Gastroesophageal sphincter (tissue), 4 donors: ENCODE data around the gene MCM3AP. TPM values are rescaled to one million over a fixed set of nuclear protein-coding genes. Genes with fewer than 3 reads are reported as not detected.
"Not testable (repeated sequence)": the region's sequence is repeated elsewhere in the genome, so short reads cannot be mapped to it uniquely, and the experiment has no call there.

Source experiments
- ATAC-seq: fragments of 150-250 bp; one replicate; pipeline ENCODE4 v1.9.1; 2016; ENCODE audit warnings: mild to moderate bottlenecking, moderate library complexity
- H3K27ac ChIP-seq, 4 donors: fragments of 200-600 bp; sonication (generic) in 3 of 4; 1 replicate in 3 of 4; 2 replicates in 1 of 4; pipeline ENCODE4 v1.5.1; 2016 to 2019
- H3K27me3 ChIP-seq: fragments of 200-600 bp; sonication (generic); one replicate; pipeline ENCODE4 v1.5.1; 2019
- H3K36me3 ChIP-seq, 2 donors: fragments of 200-600 bp; sonication (generic); one replicate each; pipeline ENCODE4 v1.5.1; 2019; ENCODE audit warnings: control low read depth in 1 of 2
- H3K4me1 ChIP-seq, 3 donors: fragments of 200-600 bp; sonication (generic); 1 replicate in 2 of 3; 2 replicates in 1 of 3; pipeline ENCODE4 v1.5.1; 2016 to 2019; ENCODE audit warnings: control low read depth in 2 of 3
- H3K4me3 ChIP-seq, 2 donors: fragments of 200-600 bp; sonication (generic); one replicate each; pipeline ENCODE4 v1.5.1; 2019; ENCODE audit warnings: mild to moderate bottlenecking in 1 of 2, moderate library complexity in 1 of 2
- H3K9me3 ChIP-seq, 3 donors: fragments of 200-600 bp; sonication (generic); one replicate each; pipeline ENCODE4 v1.5.1; 2017 to 2019; ENCODE audit warnings: control low read depth in 2 of 3
- EP300 ChIP-seq: sonication (generic); formaldehyde crosslinking; IDR thresholded peaks from one replicate; pipeline ENCODE4 v1.6.1; 2017; ENCODE audit warnings: antibody characterized with exemption, mild to moderate bottlenecking
- POLR2A ChIP-seq, 2 donors: fragments of 450-650 bp; IDR thresholded peaks; one replicate each; pipeline ENCODE4 v1.6.1; 2017; ENCODE audit warnings: antibody characterized with exemption in 2 of 2, mild to moderate bottlenecking in 2 of 2, moderate library complexity in 1 of 2
- POLR2AphosphoS5 ChIP-seq: sonication (generic); formaldehyde crosslinking; IDR thresholded peaks from one replicate; pipeline ENCODE4 v1.6.1; 2017; ENCODE audit warnings: antibody characterized with exemption
- WGBS, 2 donors: methylation state at CpG; one replicate each; pipeline ENCODE4 v1.1.5; 2018; ENCODE audit warnings: low coverage in 1 of 2; 5-methylcytosine and 5-hydroxymethylcytosine counted together
- total RNA-seq, 4 donors: library from RNA; depleted of rRNA; stranded (reverse); fragments of >200 nt; gene quantifications; one replicate each; pipeline ENCODE4 v1.1.0, GENCODE V29; 2016
- TF ChIP-seq, protein P1 (sequence below), 4 experiments: fragments of 200-600 bp in 2 of 4; fragments of 450-650 bp in 2 of 4; sonication (generic) in 1 of 4; IDR thresholded peaks; one replicate each; pipeline ENCODE4 v1.5.1; 2017 to 2019; ENCODE audit warnings: antibody characterized with exemption in 4 of 4, mild to moderate bottlenecking in 2 of 4, moderate library complexity in 2 of 4

MCM3AP gene
- total RNA-seq, 4 donors from 2014 or later, result 61.6 to 95.4 (median 71.7) TPM

DNA sequence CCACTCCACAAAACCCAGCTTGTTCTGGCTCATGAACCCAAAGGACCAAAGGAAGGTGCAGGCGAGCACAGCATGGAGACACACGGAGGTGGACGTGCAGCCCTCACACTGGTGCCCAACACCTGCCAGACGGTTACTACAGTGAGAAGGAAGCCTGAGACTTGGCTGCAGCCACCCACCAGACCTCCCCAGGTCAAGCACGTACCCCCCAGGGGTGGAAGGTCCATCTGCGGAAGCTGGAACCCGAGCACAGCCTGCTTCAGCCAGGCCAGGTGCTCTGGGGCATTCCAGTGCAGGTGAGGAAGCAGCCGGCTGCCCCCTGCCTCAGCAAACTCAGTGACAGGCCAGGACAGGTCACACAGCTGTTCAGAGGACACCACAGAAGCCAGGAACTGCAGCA, 40.8 kb downstream of the MCM3AP start:
- H3K27ac ChIP-seq, result no peak overlapping the region
- H3K4me1 ChIP-seq, result no peaks in the 10 kb centered on the region
- no peaks in the 10 kb centered on the region for H3K9me3 ChIP-seq
- H3K4me3 ChIP-seq, result no peak overlapping the region
- TF ChIP-seq EP300, result no peak
- TF ChIP-seq, protein P1, sequence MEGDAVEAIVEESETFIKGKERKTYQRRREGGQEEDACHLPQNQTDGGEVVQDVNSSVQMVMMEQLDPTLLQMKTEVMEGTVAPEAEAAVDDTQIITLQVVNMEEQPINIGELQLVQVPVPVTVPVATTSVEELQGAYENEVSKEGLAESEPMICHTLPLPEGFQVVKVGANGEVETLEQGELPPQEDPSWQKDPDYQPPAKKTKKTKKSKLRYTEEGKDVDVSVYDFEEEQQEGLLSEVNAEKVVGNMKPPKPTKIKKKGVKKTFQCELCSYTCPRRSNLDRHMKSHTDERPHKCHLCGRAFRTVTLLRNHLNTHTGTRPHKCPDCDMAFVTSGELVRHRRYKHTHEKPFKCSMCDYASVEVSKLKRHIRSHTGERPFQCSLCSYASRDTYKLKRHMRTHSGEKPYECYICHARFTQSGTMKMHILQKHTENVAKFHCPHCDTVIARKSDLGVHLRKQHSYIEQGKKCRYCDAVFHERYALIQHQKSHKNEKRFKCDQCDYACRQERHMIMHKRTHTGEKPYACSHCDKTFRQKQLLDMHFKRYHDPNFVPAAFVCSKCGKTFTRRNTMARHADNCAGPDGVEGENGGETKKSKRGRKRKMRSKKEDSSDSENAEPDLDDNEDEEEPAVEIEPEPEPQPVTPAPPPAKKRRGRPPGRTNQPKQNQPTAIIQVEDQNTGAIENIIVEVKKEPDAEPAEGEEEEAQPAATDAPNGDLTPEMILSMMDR (IDR thresholded peaks at IDR 0.05), result no peak
- TF ChIP-seq POLR2AphosphoS5, result no peak
- TF ChIP-seq POLR2A (IDR thresholded peaks at IDR 0.05), result no peak
- peak; percentile 13 for ATAC-seq
- 80% methylated on average over 5 of the region's 8 CpGs; no CpG with 5 or more reads in 1 of the 2 donors for WGBS, 2 donors
- no peaks in the 10 kb centered on the region for H3K27me3 ChIP-seq
- H3K36me3 ChIP-seq, result peaks cover 0 to 100% of the 10 kb centered on the region in 2 donors

DNA sequence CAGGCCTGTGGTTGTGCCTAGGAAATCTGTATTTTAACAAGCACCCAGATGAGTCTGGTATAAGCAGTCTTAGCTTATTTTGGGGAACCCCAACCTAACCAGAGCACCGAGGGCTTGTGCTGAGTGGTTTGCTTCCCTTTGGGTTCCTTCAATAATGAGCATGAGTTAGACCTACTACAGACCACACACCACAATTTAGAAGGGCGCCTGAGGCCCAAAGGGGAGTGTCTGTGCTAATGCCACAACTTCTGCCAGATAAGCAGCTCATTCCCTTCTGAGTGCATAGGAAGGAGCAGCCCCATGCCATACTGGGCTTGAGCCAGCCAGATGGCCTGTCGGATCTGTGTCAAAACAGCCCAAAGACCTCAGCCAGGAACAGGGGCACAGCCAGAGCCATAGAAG, 41.5 kb downstream of the MCM3AP start:
- 75% methylated on average over 1 of the region's 3 CpGs; no CpG with 5 or more reads in 1 of the 2 donors for WGBS, 2 donors
- Histone ChIP-seq H3K27me3 (no peaks in the 10 kb centered on the region), H3K4me3 (no peak overlapping the region), H3K4me1 (no peaks in the 10 kb centered on the region), H3K27ac (no peak overlapping the region), H3K36me3 (peaks cover 0 to 100% of the 10 kb centered on the region in 2 donors), H3K9me3 (no peaks in the 10 kb centered on the region)
- peak; percentile 22 for ATAC-seq
- TF ChIP-seq, protein P1 (IDR thresholded peaks at IDR 0.05), result no peak
- TF ChIP-seq POLR2AphosphoS5, result no peak
- TF ChIP-seq EP300, result no peak

DNA sequence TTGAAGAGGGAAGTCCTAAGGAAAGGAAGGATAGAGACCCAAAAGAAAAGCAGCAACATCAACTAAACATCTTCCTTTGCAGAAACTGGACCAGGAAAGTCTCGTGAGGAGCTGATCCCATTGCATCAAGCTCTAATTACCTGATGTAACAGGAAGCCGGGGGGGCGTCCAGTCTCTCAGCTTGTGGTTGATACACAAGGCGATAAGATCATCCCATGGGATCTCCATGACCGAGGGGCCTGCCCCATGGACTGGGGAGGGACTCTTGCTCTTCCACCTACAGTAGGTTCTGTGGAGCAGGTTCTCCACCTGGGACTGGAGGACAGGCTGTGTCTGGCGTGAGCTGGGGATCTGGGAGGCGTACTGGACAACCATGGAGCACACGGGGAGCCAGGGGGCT, 42.1 kb downstream of the MCM3AP start:
- H3K36me3 ChIP-seq, result peaks cover 0 to 98% of the 10 kb centered on the region in 2 donors
- no peaks in the 10 kb centered on the region for H3K9me3 ChIP-seq
- H3K4me3 ChIP-seq, result no peak overlapping the region
- WGBS, 2 donors, result 67 to 83% methylated on average over 3 of the region's 8 CpGs
- no peaks in the 10 kb centered on the region for H3K4me1 ChIP-seq
- TF ChIP-seq, protein P1 (IDR thresholded peaks at IDR 0.05), result no peak
- TF ChIP-seq POLR2AphosphoS5, result no peak
- TF ChIP-seq EP300, result no peak
- TF ChIP-seq POLR2A (IDR thresholded peaks at IDR 0.05), result no peak
- H3K27me3 ChIP-seq, result no peaks in the 10 kb centered on the region
- ATAC-seq, result no peak
- no peak overlapping the region for H3K27ac ChIP-seq

DNA sequence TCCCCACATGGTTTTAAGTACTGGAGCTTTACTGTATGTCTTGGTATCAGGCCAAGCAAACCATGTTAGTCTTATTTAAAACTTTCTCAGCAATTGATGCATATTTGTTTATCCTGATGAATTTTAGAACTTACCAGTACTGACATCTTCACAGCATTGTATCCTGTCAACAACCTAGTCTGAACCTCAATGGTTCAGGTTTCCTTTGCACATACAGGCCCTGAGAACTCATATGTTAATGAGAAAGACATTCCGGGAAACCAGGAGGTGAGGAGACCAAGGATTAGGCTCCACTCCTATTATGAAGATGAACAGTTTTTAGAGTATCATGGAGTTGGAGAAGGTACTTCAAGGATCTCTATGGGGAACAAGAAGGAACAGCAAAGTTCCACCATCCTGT, 43.8 kb downstream of the MCM3AP start:
- ATAC-seq, H3K27ac ChIP-seq, H3K27me3 ChIP-seq, H3K4me3 ChIP-seq, H3K9me3 ChIP-seq, H3K4me1 ChIP-seq: not testable (repeated sequence)
- H3K36me3 ChIP-seq, result peaks cover 0 to 87% of the 10 kb centered on the region in 2 donors
- WGBS, 2 donors, result 33 to 70% methylated on average over 1 of the region's 1 CpG

DNA sequence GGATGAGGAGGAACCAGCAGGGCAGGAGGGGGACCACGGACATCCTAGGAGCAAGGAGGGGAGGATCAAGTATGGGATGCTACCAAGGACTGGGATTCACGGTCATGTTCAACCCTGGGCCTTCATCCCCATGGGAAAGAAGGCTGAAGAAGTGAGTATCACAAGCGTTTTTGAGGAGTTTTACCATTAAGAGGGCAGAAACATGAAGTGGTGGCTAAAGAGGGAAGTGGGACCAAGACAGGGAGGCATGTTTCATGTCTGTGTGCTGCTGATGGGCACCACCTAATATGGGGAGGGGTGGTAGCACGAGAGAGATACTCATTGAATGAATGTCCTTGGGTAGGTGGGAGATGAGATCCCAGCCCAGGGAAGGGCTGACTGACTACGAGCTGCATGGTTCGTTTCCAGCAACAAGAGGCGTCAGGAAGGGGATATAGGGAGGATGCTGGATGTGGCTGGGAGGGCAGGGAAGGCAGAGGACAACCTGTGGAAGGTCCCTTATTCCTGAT, 45.5 kb downstream of the MCM3AP start:
- Histone ChIP-seq H3K27ac (no peak overlapping the region), H3K36me3 (peaks cover 0 to 87% of the 10 kb centered on the region in 2 donors), H3K4me3 (no peak overlapping the region), H3K9me3 (no peaks in the 10 kb centered on the region), H3K4me1 (no peaks in the 10 kb centered on the region), H3K27me3 (no peaks in the 10 kb centered on the region)
- WGBS, 2 donors, result 70 to 73% methylated on average over 5 to 6 of the region's 7 CpGs
- TF ChIP-seq, protein P1 (IDR thresholded peaks at IDR 0.05), result no peak
- TF ChIP-seq EP300, result no peak
- TF ChIP-seq POLR2AphosphoS5, result no peak
- no peak for TF ChIP-seq POLR2A (IDR thresholded peaks at IDR 0.05)
- ATAC-seq, result no peak
